ENCODE data around the gene MACROD2.
A peak's percentile ranks its signal among the peaks of the same experiment; 100 is the strongest.

MACROD2 gene

DNA sequence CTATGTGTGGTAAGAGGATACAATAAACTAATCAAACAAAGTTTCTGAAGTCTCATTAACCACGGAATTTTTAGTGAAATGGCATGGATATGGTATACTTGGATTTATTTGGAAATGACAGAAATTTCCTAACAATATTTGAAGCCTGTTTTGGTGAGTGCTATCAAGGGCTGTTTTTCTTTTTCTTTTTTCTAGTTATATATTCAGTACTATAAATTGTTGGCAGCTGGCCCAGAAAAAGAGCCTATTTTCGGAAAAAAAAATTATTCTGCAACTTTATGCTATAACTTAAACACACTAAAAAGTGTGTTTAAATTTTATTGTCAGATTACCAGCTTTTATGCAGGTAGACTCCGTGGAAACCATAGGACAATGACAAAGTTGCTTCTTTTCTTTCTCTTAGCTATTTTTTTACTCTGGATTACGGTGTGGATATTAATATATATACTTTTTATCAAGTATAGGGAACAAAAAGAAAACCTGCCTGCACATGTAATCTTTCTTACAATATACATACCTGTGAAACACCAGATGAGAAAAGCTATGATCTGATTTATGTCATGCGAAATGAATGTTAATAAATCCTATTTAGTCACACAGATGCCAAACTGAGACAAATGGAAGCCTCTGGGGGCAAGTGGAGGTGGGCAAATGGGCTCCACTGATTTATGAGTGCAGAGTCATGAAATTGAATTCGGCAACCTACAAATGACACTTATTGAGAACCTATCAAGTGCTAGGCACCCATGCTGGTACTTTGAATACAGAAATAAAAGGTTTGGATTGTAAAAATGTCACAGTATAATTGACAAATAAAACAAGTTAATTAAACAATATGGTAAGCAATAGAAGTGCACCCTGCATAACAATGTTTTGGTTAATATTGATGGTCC lies 1261.6 kb downstream of the MACROD2 start:
- DNase-seq: no peak

GRCh38 chr20:15257569-15257870 lies 1262.2 kb downstream of the MACROD2 start:
- DNase-seq: no peak

DNA sequence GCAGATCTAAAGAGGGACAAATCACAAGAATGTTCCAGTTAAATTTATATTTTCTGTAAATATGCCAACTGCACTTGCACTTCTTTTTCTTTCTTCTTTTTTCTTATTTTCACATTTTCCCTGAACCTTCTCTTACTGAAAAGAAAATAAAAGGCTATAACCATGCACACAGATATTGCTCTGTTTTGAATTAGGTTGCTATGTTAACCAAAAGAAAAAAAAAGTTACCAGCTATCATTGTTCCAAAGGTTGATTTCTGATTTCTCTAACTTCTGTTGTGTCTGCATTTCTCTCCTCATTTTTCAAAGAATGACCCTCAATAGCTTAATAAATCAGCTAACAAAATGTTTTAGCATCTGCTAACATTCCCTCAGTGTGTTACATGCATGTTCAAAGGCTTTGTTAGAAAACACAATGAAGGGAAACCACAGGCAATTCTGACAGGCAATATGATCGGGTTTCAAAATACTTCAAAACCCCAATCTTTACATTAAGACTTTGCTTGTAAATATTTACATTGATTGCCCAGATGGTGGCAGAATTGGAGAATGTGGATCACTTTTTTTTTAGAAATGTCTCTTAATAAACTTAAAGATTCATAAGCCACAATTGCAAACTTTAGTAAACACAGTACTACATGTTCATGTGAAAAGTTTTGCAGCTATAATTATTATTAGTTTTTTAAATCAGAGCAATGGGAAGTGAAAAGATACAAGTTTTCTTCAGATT lies 1270.4 kb downstream of the MACROD2 start:
- DNase-seq: no peak

DNA sequence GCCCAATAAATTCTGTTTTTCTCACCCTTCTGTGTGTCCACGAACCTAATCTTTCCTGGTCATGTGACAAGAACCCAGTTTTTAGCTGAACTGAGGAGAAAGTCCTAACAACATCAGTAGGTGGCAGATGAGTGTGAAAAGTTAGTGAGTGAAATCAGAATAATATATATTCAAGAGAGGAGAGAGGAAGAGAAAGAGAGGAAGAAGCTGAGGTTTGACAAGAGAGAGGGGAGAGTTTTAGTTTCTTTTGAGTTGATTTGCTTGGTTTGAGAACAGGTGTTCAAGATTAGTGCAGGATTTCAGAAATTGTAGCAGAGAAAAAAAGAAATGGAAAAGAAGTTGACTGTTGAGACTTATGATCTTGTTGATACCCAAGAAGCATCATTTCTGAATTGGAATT lies 1272.6 kb downstream of the MACROD2 start:
- no peak for DNase-seq

DNA sequence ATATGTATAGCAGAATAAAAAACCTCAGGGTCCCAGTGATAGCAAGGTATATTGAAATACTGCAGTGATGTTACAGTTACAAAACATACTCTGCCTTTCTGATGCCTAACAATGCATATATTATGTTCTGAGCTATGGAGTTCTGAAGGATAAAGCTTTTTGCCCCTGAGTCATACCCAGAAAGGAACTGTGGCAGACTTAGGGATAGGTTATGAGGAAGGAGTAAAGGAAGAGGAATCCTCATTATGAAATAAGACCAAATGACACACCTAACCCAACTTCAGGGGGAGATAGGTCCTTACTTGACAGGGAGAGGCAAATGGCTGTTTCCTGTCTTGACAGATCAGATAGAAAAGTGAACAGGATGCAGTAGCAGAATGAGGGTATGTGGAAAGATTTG lies 1282.7 kb downstream of the MACROD2 start:
- no peak for DNase-seq

DNA sequence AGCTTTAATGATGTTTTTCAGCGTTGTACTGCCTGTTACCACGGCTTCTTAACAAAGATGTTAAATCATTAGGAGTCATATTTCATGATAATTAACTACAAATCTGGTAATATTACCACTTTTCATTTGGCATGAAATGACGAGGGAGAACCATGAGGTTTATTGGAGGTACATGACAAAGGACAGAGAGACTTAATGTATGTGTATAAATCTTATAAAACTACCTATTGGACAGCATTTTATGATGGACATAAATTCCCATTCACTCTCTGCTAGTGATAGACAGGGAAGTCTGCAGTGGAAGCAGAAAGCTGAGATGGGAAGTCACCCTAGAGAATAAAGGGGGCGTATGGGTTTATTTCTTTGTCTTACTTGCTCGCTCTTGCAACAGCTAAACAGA lies 1292.0 kb downstream of the MACROD2 start:
- no peak for DNase-seq

DNA sequence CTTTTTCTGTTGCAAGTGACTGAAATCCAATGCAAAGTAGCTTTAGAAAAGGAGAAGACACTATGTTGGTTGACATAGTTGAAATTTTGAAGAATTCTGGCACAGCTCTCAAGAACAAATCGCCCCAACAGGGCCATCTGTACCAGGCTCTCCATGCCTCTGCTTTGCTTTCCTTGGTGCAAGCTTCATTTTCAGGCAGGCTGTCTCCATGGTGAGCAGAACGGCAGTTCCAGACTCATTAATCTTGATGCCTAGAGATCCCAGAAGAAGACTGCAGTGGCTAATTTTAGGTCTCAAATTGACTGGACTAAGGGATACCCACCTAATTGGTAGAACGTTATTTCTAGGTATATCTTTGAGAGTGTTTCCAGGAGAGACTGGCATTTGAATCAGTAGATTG lies 1292.8 kb downstream of the MACROD2 start:
- DNase-seq: no peak

GRCh38 chr20:15289337-15289736 lies 1294.0 kb downstream of the MACROD2 start:
- DNase-seq: peak; percentile 67

DNA sequence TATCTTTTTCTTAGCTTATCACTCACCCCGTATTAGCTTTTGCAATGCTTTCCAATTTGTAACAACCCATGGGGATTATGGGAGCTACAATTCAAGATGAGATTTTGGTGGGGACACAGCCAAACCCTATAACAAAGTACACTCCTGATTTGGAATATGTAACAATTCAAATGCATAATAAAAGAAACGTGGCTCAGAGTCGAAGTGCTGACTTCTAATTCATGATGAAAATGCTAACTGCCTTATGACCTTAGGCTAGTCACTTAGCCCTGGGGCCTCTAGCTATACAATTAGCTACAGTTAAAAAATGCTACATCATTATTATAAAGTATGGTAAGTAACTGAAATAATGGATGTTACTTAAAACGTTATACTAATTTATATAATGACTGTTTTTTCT lies 1297.1 kb downstream of the MACROD2 start:
- DNase-seq: no peak

- no peak for DNase-seq
These were observed 1301.1 kb downstream of the MACROD2 start for GRCh38 chr20:15296422-15296821.

DNA sequence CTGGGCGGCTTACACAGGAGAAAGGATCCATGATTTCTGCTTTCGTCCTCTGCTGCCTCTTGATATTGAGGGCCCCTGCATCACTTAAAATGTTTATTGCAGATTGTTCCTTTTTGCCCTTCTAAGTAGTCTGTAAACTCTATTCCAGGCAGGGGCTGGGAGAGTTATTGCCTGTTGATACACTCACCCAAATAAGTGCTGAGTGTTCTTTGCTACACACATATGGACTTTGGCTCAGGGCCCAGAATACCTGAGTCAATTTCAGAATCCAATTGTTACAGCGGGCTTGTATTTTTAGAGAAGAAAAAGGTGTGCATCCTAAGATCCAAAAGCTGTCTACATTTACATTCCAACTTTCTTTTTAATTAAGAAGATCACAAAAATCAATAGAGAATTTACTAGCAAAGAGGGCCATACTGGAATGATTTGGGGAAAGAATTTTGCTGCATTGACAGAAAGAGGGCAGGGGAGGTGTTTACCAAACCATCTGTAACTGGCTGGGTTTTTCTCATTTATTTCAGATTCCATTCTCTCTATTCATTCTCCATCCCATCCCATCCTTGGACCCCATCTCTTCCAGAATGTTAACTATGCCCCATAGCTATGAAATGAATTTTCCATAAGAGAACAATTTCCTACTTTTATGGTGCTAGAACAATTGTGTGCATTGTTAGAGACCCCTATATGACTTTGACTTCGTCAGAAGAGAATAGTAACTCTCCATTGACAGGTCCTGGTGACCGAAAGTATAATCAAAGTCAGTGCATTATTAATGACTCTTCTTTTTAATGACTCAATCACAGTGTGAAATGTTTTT lies 1302.0 kb downstream of the MACROD2 start:
- peak; percentile 67 for DNase-seq

GRCh38 chr20:15302075-15302474 lies 1306.8 kb downstream of the MACROD2 start:
- no peak for DNase-seq

GRCh38 chr20:15310361-15310760 lies 1315.0 kb downstream of the MACROD2 start:
- DNase-seq: no peak

- no peak for DNase-seq
These were observed 1321.2 kb downstream of the MACROD2 start for GRCh38 chr20:15316556-15316955.

- no peak for DNase-seq
These were observed 1322.4 kb downstream of the MACROD2 start for GRCh38 chr20:15317546-15318232.

DNA sequence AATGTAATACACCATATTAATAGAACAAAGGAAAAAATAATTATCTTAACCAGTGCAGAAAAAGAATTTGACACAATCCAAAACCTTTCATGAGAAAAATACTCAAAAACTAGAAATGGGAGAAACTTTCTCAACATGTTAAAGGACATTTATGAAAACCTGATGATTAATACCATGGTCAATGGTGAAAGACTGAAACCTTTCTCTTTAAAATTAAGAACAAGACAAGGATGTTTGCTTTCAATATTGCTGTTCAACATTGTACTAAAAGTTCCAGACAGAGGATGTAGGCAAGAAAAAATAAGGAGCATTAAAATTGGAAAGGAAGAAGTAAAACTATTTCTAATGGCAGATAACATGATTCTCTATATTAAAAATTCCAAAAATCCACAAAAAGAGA lies 1323.4 kb downstream of the MACROD2 start:
- DNase-seq: no peak

GRCh38 chr20:15319439-15319838 lies 1324.1 kb downstream of the MACROD2 start:
- no peak for DNase-seq

- DNase-seq: no peak
These were observed 1325.6 kb downstream of the MACROD2 start for GRCh38 chr20:15320941-15321340.

DNA sequence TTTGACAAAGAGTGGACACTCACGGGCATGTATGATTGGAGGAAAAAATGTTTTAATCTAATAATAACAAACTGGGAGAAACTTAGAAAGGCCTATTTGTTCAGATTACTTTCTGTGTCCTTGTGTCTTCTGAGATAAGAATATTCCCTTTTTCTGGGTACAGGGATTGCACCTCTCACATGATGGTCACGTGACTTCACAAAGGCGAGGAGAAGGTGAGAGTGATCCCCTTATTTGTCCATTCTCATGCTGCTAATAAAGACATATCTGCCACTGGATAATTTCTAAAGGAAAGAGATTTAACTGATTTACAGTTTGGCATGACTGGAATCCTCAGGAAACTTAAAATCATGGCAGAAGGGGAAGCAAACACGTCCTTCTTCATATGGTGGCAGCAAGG lies 1331.8 kb downstream of the MACROD2 start:
- DNase-seq: no peak

GRCh38 chr20:15328084-15328483 lies 1332.8 kb downstream of the MACROD2 start:
- DNase-seq: no peak

GRCh38 chr20:15332711-15333160 lies 1337.4 kb downstream of the MACROD2 start:
- no peak for DNase-seq

GRCh38 chr20:15333170-15333569 lies 1337.9 kb downstream of the MACROD2 start:
- DNase-seq: no peak

- no peak for DNase-seq
These were observed 1340.7 kb downstream of the MACROD2 start for GRCh38 chr20:15336011-15336410.

All from NCI-H510A (cell line).